Immature natural killer cell (primary cell): ENCODE data around the gene SUMF1. TPM values are rescaled to one million over a fixed set of nuclear protein-coding genes. Genes with fewer than 3 reads are reported as not detected.
A peak's percentile ranks its signal among the peaks of the same experiment; 100 is the strongest.

ENCODE experiments used
- DNase-seq, 3 donors: peaks; one replicate each; pipeline ENCODE4 v3.0.0; 2022; ENCODE audit warnings: mixed read lengths in 1 of 3
- H3K27ac Mint-ChIP-seq, 6 donors: one replicate each; pipeline ENCODE4 v1.8.0; 2020; ENCODE audit warnings: mixed read lengths in 6 of 6, mild to moderate bottlenecking in 5 of 6, inconsistent platforms in 4 of 6, moderate library complexity in 3 of 6
- H3K27me3 Mint-ChIP-seq, 3 donors: one replicate each; pipeline ENCODE4 v1.8.0; 2020 to 2021; ENCODE audit warnings: low read depth in 3 of 3, mild to moderate bottlenecking in 3 of 3, mixed read lengths in 3 of 3, moderate library complexity in 3 of 3, inconsistent platforms in 1 of 3
- H3K36me3 Mint-ChIP-seq, 3 donors: one replicate each; pipeline ENCODE4 v1.8.0; 2020; ENCODE audit warnings: mixed read lengths in 3 of 3, inconsistent platforms in 2 of 3, mild to moderate bottlenecking in 2 of 3
- H3K4me1 Mint-ChIP-seq, 2 donors: one replicate each; pipeline ENCODE4 v1.8.0; 2020; ENCODE audit warnings: inconsistent platforms in 2 of 2, mild to moderate bottlenecking in 2 of 2, mixed read lengths in 2 of 2, moderate library complexity in 1 of 2
- H3K4me3 Mint-ChIP-seq, 5 donors: one replicate each; pipeline ENCODE4 v1.8.0; 2020; ENCODE audit warnings: mild to moderate bottlenecking in 5 of 5, mixed read lengths in 5 of 5, inconsistent platforms in 3 of 5, moderate library complexity in 3 of 5
- H3K9me3 Mint-ChIP-seq, 6 donors: one replicate each; pipeline ENCODE4 v1.8.0; 2020; ENCODE audit warnings: mild to moderate bottlenecking in 6 of 6, mixed read lengths in 6 of 6, inconsistent platforms in 4 of 6, moderate library complexity in 3 of 6
- polyA plus RNA-seq, 3 donors: library from polyadenylated mRNA; unstranded; fragments of 300-500 nt; fragmentation: Illumina TruSeq; gene quantifications; one replicate each; pipeline ENCODE4 v1.2.3, GENCODE V29; 2021

Gene SUMF1
- polyA plus RNA-seq, 3 donors from 2014 or later, result 38.3 to 79.9 (median 43.9) TPM

- Mint-ChIP-seq H3K4me3 (no peak overlapping the region), H3K27ac (peak overlapping the region in 1 of 6 donors; percentile 6), H3K27me3 (no peaks in the 10 kb centered on the region), H3K36me3 (peaks cover 6 to 14% (median 8%) of the 10 kb centered on the region in 3 donors), H3K9me3 (no peaks in the 10 kb centered on the region), H3K4me1 (no peaks in the 10 kb centered on the region)
- no peak for DNase-seq
These were observed 146.8 kb downstream of the SUMF1 start for GRCh38 chr3:4320096-4320911.

GRCh38 chr3:4314688-4315087, 152.4 kb downstream of the SUMF1 start:
- no peak for DNase-seq
- Mint-ChIP-seq H3K36me3 (peaks cover 3 to 26% (median 8%) of the 10 kb centered on the region in 3 donors), H3K4me3 (no peak overlapping the region), H3K4me1 (no peaks in the 10 kb centered on the region), H3K27ac (no peak overlapping the region), H3K9me3 (no peaks in the 10 kb centered on the region), H3K27me3 (no peaks in the 10 kb centered on the region)

- no peak for DNase-seq
- no peaks in the 10 kb centered on the region for H3K9me3 Mint-ChIP-seq
- H3K27ac Mint-ChIP-seq, result no peak overlapping the region
- H3K4me3 Mint-ChIP-seq, result no peak overlapping the region
- H3K36me3 Mint-ChIP-seq, result peaks cover 3 to 26% (median 4%) of the 10 kb centered on the region in 3 donors
- H3K27me3 Mint-ChIP-seq, result no peaks in the 10 kb centered on the region
- no peaks in the 10 kb centered on the region for H3K4me1 Mint-ChIP-seq
These were observed 153.3 kb downstream of the SUMF1 start for GRCh38 chr3:4313606-4314293.

GRCh38 chr3:4311496-4311895, 155.6 kb downstream of the SUMF1 start:
- DNase-seq, result no peak
- no peak overlapping the region for H3K27ac Mint-ChIP-seq
- H3K4me3 Mint-ChIP-seq, result no peak overlapping the region
- H3K36me3 Mint-ChIP-seq, result peaks cover 3 to 16% (median 4%) of the 10 kb centered on the region in 3 donors
- no peaks in the 10 kb centered on the region for H3K4me1 Mint-ChIP-seq
- H3K9me3 Mint-ChIP-seq, result no peaks in the 10 kb centered on the region
- H3K27me3 Mint-ChIP-seq, result no peaks in the 10 kb centered on the region

Other genes with a start within 250 kb of the SUMF1 start
- gene SETMAR, start 163.9 kb downstream of the SUMF1 start, polyA plus RNA-seq, result 10 to 100 TPM in 2 of 3 donors, 1 to 10 TPM in 1; 9.8 to 11.1 (median 10.4) TPM
- 10 to 100 TPM in 1 of 3 donors, 1 to 10 TPM in 2; 3.0 to 14.7 (median 7.6) TPM for gene ITPR1, start 26.1 kb upstream of the SUMF1 start, polyA plus RNA-seq